Measurements from ENCODE around the gene HHAT. TPM values are rescaled to one million over a fixed set of nuclear protein-coding genes. Genes with fewer than 3 reads are reported as not detected.
A peak's percentile ranks its signal among the peaks of the same experiment; 100 is the strongest.

Gene HHAT
- total and polyA plus RNA-seq, 2 experiments from 2014 or later: 1.6 to 1.9 TPM

DNA sequence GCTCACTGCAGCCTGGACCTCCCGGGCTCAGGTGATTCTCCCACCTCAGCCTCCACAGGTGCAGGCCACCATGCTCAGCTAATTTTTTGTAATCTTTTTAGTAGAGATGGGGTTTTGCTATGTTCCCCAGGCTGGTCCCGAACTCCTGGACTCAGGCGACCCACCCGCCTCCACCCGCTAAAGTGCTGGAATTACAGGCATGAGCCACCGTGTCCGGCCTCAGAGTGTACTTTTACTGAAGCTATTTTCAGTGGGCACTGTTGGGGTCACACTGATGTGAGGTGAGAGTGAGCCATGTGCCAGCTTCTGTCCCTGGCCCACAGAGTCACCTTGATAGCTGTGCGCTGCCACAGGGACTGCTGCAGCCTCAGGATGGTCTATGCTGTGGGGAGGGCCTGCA, 25.3 kb upstream of the HHAT start:
- H3F3A ChIP-seq (ENCODE audit: insufficient read depth): peaks cover 3% of the 10 kb centered on the region; the same call in 1 of the 2 replicates
- no peak for DNase-seq
- no peak overlapping the region for H3K4me2 ChIP-seq (ENCODE audit: unreplicated experiment)
- H3K27ac ChIP-seq: no peak overlapping the region
- no peak overlapping the region for H3K4me3 ChIP-seq
- peaks cover 18% of the 10 kb centered on the region; the same call in 1 of the 2 replicates for H3K27me3 ChIP-seq (replicated peaks; ENCODE audit: insufficient read depth)
- 87 to 91% methylated on average over 8 of the region's 8 CpGs for WGBS, 2 experiments (ENCODE audit: low coverage in 1 of 2, low lambda C conversion rate in 2 of 2, missing lambda C conversion rate in 2 of 2)
- H3K9me2 ChIP-seq (ENCODE audit: insufficient read depth): no peaks in the 10 kb centered on the region
- TF ChIP-seq EZH2phosphoT487 (IDR thresholded peaks at IDR 0.05; ENCODE audit: insufficient read depth, low read depth) (no peak), EZH2 (IDR thresholded peaks at IDR 0.05; ENCODE audit: insufficient read depth, poor library complexity, severe bottlenecking) (no peak)
- in situ Hi-C loops (cut with MboI): no loop called here
- no peak overlapping the region for H3K9ac ChIP-seq
- H3K9me3 ChIP-seq (ENCODE audit: low read depth): no peaks in the 10 kb centered on the region
- H3K36me3 ChIP-seq (ENCODE audit: low read depth): no peaks in the 10 kb centered on the region
- peaks cover 5% of the 10 kb centered on the region; the same call in 1 of the 2 replicates for H3K4me1 ChIP-seq (ENCODE audit: insufficient read depth)
- H3K79me2 ChIP-seq (ENCODE audit: insufficient read depth): no peaks in the 10 kb centered on the region
- no peak overlapping the region for H2AFZ ChIP-seq
- H4K20me1 ChIP-seq (ENCODE audit: insufficient read depth): no peaks in the 10 kb centered on the region

DNA sequence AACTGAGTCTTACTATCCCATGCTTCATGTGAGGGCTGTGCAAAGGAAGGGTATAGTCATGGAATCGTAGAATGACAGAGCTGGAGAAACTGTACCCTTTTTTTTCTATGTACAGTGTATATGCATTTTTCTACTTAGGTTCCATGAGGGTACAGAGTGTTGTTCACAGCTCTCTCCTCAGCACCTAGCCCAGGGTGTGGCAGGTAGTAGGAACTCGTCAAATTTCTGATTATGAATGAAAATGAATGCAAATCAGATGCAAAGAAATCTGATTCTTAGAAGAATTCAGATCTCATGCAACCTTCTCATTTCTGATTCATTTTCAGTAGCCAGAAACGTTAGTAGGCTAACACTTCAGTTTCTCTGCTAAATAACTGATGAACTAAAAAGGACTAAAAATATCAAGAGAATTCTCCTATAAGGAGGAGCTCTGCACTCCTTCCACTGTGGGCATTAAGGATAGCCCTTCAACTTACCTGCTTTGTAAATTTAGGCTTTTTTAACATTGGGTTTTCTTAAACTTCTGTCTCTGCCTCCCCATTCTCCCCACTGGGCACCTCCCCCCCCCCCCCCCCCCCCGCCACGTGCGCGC, 18.0 kb upstream of the HHAT start:
- no peaks in the 10 kb centered on the region for H3K9me3 ChIP-seq (ENCODE audit: low read depth)
- peak overlapping the region; percentile 61 for H3K4me3 ChIP-seq
- 13 to 34% methylated on average over 3 to 7 of the region's 7 CpGs for WGBS, 2 experiments (ENCODE audit: low coverage in 1 of 2, low lambda C conversion rate in 2 of 2, missing lambda C conversion rate in 2 of 2)
- DNase-seq: no peak
- no peaks in the 10 kb centered on the region for H3K4me1 ChIP-seq (ENCODE audit: insufficient read depth)
- H3F3A ChIP-seq (ENCODE audit: insufficient read depth): no peaks in the 10 kb centered on the region
- H3K79me2 ChIP-seq (ENCODE audit: insufficient read depth): no peaks in the 10 kb centered on the region
- no peak overlapping the region for H3K4me2 ChIP-seq (ENCODE audit: unreplicated experiment)
- H3K9ac ChIP-seq: no peak overlapping the region
- H3K27me3 ChIP-seq (replicated peaks; ENCODE audit: insufficient read depth): peaks cover 20% of the 10 kb centered on the region
- H3K27ac ChIP-seq: no peak overlapping the region
- in situ Hi-C loops (cut with MboI): no loop called here
- TF ChIP-seq EZH2phosphoT487 (IDR thresholded peaks at IDR 0.05; ENCODE audit: insufficient read depth, low read depth) (no peak), EZH2 (IDR thresholded peaks at IDR 0.05; ENCODE audit: insufficient read depth, poor library complexity, severe bottlenecking) (no peak)
- no peaks in the 10 kb centered on the region for H3K36me3 ChIP-seq (ENCODE audit: low read depth)
- H4K20me1 ChIP-seq (ENCODE audit: insufficient read depth): no peaks in the 10 kb centered on the region
- H3K9me2 ChIP-seq (ENCODE audit: insufficient read depth): no peaks in the 10 kb centered on the region
- H2AFZ ChIP-seq: no peak overlapping the region

GRCh38 chr1:210311726-210312493, 16.8 kb upstream of the HHAT start:
- Histone ChIP-seq H3K36me3 (ENCODE audit: low read depth) (no peaks in the 10 kb centered on the region), H3K4me3 (peak overlapping the region; percentile 61; the same call in 1 of the 2 replicates), H3K79me2 (ENCODE audit: insufficient read depth) (no peaks in the 10 kb centered on the region), H3K4me1 (ENCODE audit: insufficient read depth) (no peaks in the 10 kb centered on the region), H4K20me1 (ENCODE audit: insufficient read depth) (no peaks in the 10 kb centered on the region), H3K27me3 (replicated peaks; ENCODE audit: insufficient read depth) (peaks cover 20% of the 10 kb centered on the region), H2AFZ (peak overlapping the region; percentile 69; the same call in 1 of the 2 replicates), H3K9ac (no peak overlapping the region), H3K27ac (no peak overlapping the region), H3K9me3 (ENCODE audit: low read depth) (no peaks in the 10 kb centered on the region), H3K9me2 (ENCODE audit: insufficient read depth) (no peaks in the 10 kb centered on the region), H3K4me2 (ENCODE audit: unreplicated experiment) (peak overlapping the region; percentile 77), H3F3A (ENCODE audit: insufficient read depth) (no peaks in the 10 kb centered on the region)
- TF ChIP-seq EZH2phosphoT487 (IDR thresholded peaks at IDR 0.05; ENCODE audit: insufficient read depth, low read depth) (no peak), EZH2 (IDR thresholded peaks at IDR 0.05; ENCODE audit: insufficient read depth, poor library complexity, severe bottlenecking) (no peak)
- in situ Hi-C loops (cut with MboI): no loop called here
- DNase-seq: no peak
- 53% methylated on average over 18 of the region's 18 CpGs for WGBS, 2 experiments (ENCODE audit: low coverage in 1 of 2, low lambda C conversion rate in 2 of 2, missing lambda C conversion rate in 2 of 2)

DNA sequence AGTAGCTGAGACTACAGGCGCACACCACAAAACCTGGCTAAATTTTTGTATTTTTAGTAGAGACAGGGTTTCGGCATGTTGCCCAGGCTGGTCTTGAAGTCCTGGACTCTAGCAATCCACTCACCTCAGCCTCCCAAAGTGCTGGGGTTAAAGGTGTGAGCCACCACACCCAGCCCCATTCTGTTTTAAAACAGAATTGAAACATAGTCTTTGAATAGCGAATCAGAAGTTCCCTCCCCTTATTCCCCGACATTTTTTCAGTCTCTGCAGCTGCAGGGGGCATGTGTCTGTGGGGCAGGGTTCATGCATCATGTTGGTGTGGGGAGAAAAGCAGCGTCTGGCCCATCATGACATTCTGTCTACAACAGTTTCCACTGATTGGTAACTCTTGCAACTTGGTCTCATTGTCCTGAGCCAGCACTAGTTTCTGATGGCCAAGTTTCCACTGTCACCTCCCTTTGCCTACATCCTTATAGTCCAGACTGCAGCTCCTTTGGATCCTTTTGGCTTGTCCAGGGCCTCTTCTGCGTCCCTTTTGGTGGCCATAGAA, 15.6 kb upstream of the HHAT start:
- Histone ChIP-seq H3K4me2 (ENCODE audit: unreplicated experiment) (no peak overlapping the region), H2AFZ (no peak overlapping the region), H3K27me3 (replicated peaks; ENCODE audit: insufficient read depth) (peaks cover 21% of the 10 kb centered on the region), H3F3A (ENCODE audit: insufficient read depth) (no peaks in the 10 kb centered on the region), H3K79me2 (ENCODE audit: insufficient read depth) (no peaks in the 10 kb centered on the region), H4K20me1 (ENCODE audit: insufficient read depth) (no peaks in the 10 kb centered on the region), H3K4me1 (ENCODE audit: insufficient read depth) (no peaks in the 10 kb centered on the region), H3K9ac (no peak overlapping the region), H3K36me3 (ENCODE audit: low read depth) (no peaks in the 10 kb centered on the region), H3K4me3 (no peak overlapping the region), H3K9me2 (ENCODE audit: insufficient read depth) (no peaks in the 10 kb centered on the region), H3K27ac (no peak overlapping the region), H3K9me3 (ENCODE audit: low read depth) (no peaks in the 10 kb centered on the region)
- in situ Hi-C loops (cut with MboI): no loop called here
- WGBS, 2 experiments (ENCODE audit: low coverage in 1 of 2, low lambda C conversion rate in 2 of 2, missing lambda C conversion rate in 2 of 2): 57 to 63% methylated on average over 6 of the region's 6 CpGs
- TF ChIP-seq EZH2 (IDR thresholded peaks at IDR 0.05; ENCODE audit: insufficient read depth, poor library complexity, severe bottlenecking) (no peak), EZH2phosphoT487 (IDR thresholded peaks at IDR 0.05; ENCODE audit: insufficient read depth, low read depth) (no peak)
- no peak for DNase-seq

Data from GM23248 (cell line).